Activated CD8-positive, alpha-beta T cell treated with anti-CD3 and anti-CD28 coated beads for 36 hours (primary cell): ENCODE results near the gene FBXL13. TPM values are rescaled to one million over a fixed set of nuclear protein-coding genes. Genes with fewer than 3 reads are reported as not detected.

ENCODE experiments used
- ATAC-seq: fragments of 200-7000 bp; cut with Tn5 transposase; one replicate; pipeline ENCODE4 v1.10.0; 2021; ENCODE audit warnings: mild to moderate bottlenecking, moderate library complexity
- CTCF ChIA-PET: fragments of 350-600 bp; sonication (Branson Sonifier 250); formaldehyde crosslinking; loops from one replicate; lab custom pipeline; 2021; ENCODE audit warnings: antibody characterized with exemption; lab: Charles Lee
- POLR2A ChIA-PET: fragments of 350-600 bp; sonication (Branson Sonifier 250); formaldehyde crosslinking; loops from one replicate; lab custom pipeline; 2021; ENCODE audit warnings: antibody characterized with exemption; lab: Charles Lee
- DNase-seq: peaks from one replicate; pipeline ENCODE4 v3.0.0-alpha.2; 2020
- H3K27ac Mint-ChIP-seq: one replicate; pipeline ENCODE4 v1.8.0; 2021; ENCODE audit warnings: mild to moderate bottlenecking, mixed read lengths
- H3K27me3 Mint-ChIP-seq: one replicate; pipeline ENCODE4 v1.8.0; 2021; ENCODE audit warnings: mixed read lengths
- H3K36me3 Mint-ChIP-seq: one replicate; pipeline ENCODE4 v1.8.0; 2021; ENCODE audit warnings: low read depth, mixed read lengths
- H3K4me1 Mint-ChIP-seq: one replicate; pipeline ENCODE4 v1.8.0; 2021; ENCODE audit warnings: low read depth, mixed read lengths
- H3K4me3 Mint-ChIP-seq: one replicate; pipeline ENCODE4 v1.8.0; 2021; ENCODE audit warnings: mild to moderate bottlenecking, moderate library complexity, mixed read lengths
- H3K9me3 Mint-ChIP-seq: one replicate; pipeline ENCODE4 v1.8.0; 2021; ENCODE audit warnings: mixed read lengths
- intact Hi-C: fragments of 100-400 bp; cut with micrococcal nuclease; formaldehyde crosslinking; loops from one replicate; pipeline ENCODE4 v1.10.0; 2022
- total RNA-seq, 2 experiments: library from RNA; stranded (reverse); gene quantifications; one replicate each; pipeline ENCODE4 v1.2.3, GENCODE V29; 2021
- TF ChIP-seq, protein P1 (sequence below): fragments of 200-600 bp; IDR thresholded peaks from one replicate; pipeline ENCODE4 v1.8.0; 2022; ENCODE audit warnings: antibody characterized with exemption, mild to moderate bottlenecking

FBXL13 gene
- total RNA-seq, 2 experiments from 2014 or later = 0.96 to 1.4 TPM

GRCh38 chr7:103077318-103077717 lies 2.7 kb upstream of the FBXL13 start:
- peak overlapping the region; percentile 3 for H3K4me3 Mint-ChIP-seq
- peaks cover 50% of the 10 kb centered on the region for H3K4me1 Mint-ChIP-seq
- DNase-seq (no peak), ATAC-seq (no peak)
- peaks cover 25% of the 10 kb centered on the region for H3K36me3 Mint-ChIP-seq
- POLR2A ChIA-PET = interaction anchor here (1.0 kb wide), 1 partner anchor 72 kb away, joined by 4 read pairs; the partner anchor contains the start of gene NAPEPLD
- H3K27ac Mint-ChIP-seq = no peak overlapping the region
- CTCF ChIA-PET = interaction anchor here (1.4 kb wide), 1 partner anchor 15 kb away, joined by 3 read pairs; no protein-coding TSS in a partner anchor
- H3K27me3 Mint-ChIP-seq = no peaks in the 10 kb centered on the region
- TF ChIP-seq, protein P1, sequence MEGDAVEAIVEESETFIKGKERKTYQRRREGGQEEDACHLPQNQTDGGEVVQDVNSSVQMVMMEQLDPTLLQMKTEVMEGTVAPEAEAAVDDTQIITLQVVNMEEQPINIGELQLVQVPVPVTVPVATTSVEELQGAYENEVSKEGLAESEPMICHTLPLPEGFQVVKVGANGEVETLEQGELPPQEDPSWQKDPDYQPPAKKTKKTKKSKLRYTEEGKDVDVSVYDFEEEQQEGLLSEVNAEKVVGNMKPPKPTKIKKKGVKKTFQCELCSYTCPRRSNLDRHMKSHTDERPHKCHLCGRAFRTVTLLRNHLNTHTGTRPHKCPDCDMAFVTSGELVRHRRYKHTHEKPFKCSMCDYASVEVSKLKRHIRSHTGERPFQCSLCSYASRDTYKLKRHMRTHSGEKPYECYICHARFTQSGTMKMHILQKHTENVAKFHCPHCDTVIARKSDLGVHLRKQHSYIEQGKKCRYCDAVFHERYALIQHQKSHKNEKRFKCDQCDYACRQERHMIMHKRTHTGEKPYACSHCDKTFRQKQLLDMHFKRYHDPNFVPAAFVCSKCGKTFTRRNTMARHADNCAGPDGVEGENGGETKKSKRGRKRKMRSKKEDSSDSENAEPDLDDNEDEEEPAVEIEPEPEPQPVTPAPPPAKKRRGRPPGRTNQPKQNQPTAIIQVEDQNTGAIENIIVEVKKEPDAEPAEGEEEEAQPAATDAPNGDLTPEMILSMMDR = no peak
- intact Hi-C loops = loop anchor here (5.0 kb wide), 1 partner anchor 70 kb away; the partner anchor contains the start of gene NAPEPLD
- H3K9me3 Mint-ChIP-seq = no peaks in the 10 kb centered on the region

DNA sequence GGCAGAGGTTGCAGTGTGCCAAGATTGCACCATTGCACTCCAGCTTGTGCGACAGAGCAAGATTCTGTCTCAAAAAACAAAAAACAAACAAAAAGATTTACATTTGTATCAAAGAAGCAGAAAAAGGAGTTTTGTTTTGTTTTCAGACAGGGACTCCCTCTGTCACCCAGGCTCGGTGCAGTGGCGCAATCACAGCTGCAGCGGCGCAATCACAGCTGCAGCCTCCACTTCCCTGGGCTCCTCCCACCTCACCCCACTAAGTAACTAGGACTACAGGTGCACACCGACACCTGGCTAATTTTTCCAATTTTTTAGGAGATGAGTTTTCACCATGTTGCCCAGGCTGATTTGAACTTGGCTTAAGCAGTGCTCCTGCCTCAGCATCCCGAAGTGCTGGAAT lies 2.2 kb upstream of the FBXL13 start:
- Mint-ChIP-seq H3K9me3 (no peaks in the 10 kb centered on the region), H3K4me1 (peaks cover 48% of the 10 kb centered on the region), H3K27me3 (no peaks in the 10 kb centered on the region), H3K4me3 (peak overlapping the region; percentile 94), H3K27ac (no peak overlapping the region), H3K36me3 (peaks cover 25% of the 10 kb centered on the region)
- ATAC-seq = no peak
- DNase-seq = no peak
- TF ChIP-seq, protein P1 = no peak
- POLR2A ChIA-PET = interaction anchor here (1.0 kb wide), 1 partner anchor 72 kb away, joined by 4 read pairs; the partner anchor contains the start of gene NAPEPLD
- CTCF ChIA-PET = interaction anchor here (1.3 to 1.8 kb wide), 3 partner anchors 11 to 54 kb away, joined by 3 to 4 read pairs (median 4); no protein-coding TSS in a partner anchor
- intact Hi-C loops = loop anchor here (5.0 kb wide), 1 partner anchor 71 kb away; the partner anchor contains the start of gene NAPEPLD

GRCh38 chr7:103075337-103075918 lies 832 bp upstream of the FBXL13 start:
- no peaks in the 10 kb centered on the region for H3K9me3 Mint-ChIP-seq
- peak overlapping the region; percentile 94 for H3K4me3 Mint-ChIP-seq
- H3K4me1 Mint-ChIP-seq = peaks cover 47% of the 10 kb centered on the region
- TF ChIP-seq, protein P1 = no peak
- H3K27me3 Mint-ChIP-seq = no peaks in the 10 kb centered on the region
- peak; percentile 84 for ATAC-seq
- H3K27ac Mint-ChIP-seq = peak overlapping the region; percentile 97
- H3K36me3 Mint-ChIP-seq = peaks cover 25% of the 10 kb centered on the region
- intact Hi-C loops = loop anchor here (5.0 kb wide), 1 partner anchor 72 kb away; the partner anchor contains the start of gene NAPEPLD
- CTCF ChIA-PET = interaction anchor here (0.7 to 2.6 kb wide), 13 partner anchors 9 to 317 kb away, joined by 3 to 8 read pairs (median 4); no protein-coding TSS in a partner anchor
- POLR2A ChIA-PET = interaction anchor here (1.0 to 2.4 kb wide), 6 partner anchors 9 to 327 kb away, joined by 3 to 15 read pairs (median 6); partner anchors contain the start of genes FAM185A and NAPEPLD
- peak; percentile 94 for DNase-seq

DNA sequence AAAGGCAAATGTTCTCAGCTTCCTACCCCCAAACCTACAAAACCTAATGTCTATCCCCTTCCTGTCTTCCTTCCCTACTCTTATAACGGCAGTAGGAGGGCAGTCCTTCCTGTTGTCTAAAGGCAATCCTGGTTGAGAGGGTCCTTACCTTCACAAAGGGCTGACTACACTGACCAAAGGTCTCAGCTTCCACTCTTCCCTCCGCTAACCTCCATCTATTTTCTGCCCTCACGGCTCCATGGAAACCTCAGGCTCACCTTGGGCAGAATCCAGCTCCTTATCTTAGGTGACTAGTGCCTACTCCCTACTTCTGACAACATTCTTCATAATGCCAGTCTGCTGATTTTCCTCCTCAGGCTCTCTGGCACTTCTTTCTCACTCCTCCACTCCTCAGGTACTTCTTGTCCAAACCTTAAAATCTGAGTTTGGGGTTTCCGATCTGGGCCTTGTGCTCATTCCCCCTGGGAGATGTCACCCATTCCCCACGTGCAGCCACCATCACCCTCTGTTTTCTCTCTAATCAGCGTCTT lies 542 bp downstream of the FBXL13 start:
- ATAC-seq = no peak
- peak overlapping the region; percentile 77 for H3K4me3 Mint-ChIP-seq
- H3K4me1 Mint-ChIP-seq = peaks cover 42% of the 10 kb centered on the region
- intact Hi-C loops = no loop called here
- H3K27me3 Mint-ChIP-seq = no peaks in the 10 kb centered on the region
- no peak for DNase-seq
- peak overlapping the region; percentile 83 for H3K27ac Mint-ChIP-seq
- ChIA-PET CTCF (interaction anchor here (1.1 to 2.6 kb wide), 3 partner anchors 8 to 19 kb away, joined by 3 to 8 read pairs (median 4); no protein-coding TSS in a partner anchor), POLR2A (interaction anchor here (0.7 to 2.4 kb wide), 4 partner anchors 9 to 325 kb away, joined by 3 to 10 read pairs (median 6); partner anchors contain the start of gene FAM185A)
- no peaks in the 10 kb centered on the region for H3K9me3 Mint-ChIP-seq
- TF ChIP-seq, protein P1 = no peak
- H3K36me3 Mint-ChIP-seq = peaks cover 23% of the 10 kb centered on the region
